ENCODE results near the gene SOX30.

The SOX30 gene

DNA sequence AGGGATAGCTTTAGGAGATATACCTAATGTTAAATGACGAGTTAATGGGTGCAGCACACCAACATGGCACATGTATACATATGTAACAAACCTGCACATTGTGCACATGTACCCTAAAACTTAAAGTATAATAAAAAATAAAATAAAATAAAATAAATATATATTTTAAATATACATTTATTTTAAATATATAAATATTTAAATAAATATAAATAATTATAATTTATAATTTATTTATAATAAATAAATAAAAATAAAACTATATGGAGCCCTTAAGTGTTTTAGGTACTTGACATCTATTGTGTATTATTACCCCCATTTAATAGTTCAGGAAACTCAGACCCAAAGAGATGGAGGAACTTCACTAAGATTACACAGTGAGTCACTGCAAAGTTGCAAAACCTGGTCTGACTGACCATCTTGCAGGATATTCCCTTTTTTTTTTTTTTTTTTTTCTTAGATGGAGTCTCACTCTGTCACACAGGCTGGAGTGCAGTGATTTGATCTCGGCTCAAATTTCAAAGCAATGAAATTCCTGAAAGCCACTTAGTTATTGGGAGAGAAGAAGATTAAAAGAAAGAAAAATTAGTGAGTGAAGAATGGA, 13.3 kb upstream of the SOX30 start:
- in situ Hi-C loops (cut with MboI; ENCODE audit: low sequenced_read_pairs) = no loop called here

DNA sequence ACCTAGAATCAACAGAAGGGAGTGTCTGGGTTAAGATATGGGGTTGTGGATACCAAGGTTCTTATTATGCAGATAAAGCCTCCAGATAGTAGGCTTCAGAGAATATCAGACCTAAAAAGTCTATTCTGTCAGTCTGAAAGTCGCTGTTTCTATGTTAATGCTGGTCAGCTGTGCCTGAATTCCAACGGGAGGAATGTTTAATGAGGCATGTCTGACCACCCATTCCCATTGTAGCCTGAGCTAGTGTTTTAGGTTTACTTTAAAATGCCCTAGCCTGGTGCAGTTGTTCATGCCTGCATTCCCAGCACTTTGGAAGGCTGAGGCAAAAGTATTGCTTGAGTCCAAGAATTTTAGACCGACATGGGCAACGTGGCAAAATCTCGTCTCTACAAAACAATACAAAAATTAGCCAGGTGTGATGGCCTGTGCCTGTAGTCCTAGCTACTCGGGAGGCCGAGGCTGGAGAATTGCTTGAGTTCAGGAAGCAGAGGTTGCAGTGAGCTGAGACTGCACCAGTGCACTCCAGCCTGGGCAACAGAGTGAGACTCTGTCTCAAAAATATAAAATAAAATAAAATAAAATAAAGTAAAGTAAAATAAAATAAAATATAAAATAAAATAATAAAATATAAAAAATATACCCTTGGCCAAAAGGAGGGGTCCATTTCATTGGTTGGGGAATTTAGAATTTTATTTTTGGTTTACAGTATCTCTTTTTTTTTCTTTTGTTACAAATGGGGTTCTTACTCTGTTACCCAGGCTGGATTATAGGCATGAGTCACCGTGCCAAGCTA, 7.8 kb upstream of the SOX30 start:
- in situ Hi-C loops (cut with MboI; ENCODE audit: low sequenced_read_pairs) = no loop called here

DNA sequence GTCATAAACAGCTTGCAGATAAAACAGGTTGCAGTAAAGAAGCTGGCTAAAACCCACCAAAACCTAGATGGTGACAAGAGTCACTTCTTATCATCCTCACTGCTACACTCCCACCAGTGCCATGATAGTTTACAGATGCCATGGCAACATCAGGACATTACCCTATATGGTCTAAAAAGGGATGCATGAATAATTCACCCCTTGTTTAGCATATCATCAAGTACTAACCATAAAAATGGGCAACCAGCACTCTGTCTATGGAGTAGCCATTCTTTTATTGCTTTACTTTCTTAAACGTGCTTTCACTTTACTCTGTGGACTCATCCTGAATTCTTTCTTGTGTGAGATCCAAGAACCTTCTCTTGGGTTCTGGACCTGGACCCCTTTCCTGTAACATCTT, 6.7 kb upstream of the SOX30 start:
- in situ Hi-C loops (cut with MboI; ENCODE audit: low sequenced_read_pairs) = no loop called here

DNA sequence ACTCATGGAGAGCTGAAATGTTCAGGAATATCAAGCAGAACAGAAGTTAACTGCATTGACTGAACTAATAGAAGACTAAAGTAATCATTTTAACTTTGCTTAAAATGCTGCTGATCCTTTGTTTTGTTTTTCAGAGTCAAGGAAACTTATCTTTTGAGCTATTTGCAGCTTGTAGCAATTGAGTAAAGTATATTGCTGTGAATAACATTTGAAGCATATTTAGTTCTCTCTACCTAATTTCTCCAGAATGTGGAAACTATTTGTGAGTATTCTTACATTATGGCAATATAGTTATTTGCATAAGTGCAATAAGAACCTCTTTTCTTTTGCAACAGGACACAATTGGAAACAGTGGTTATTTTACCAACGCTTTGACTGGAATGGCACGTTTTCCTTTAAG, 5.3 kb upstream of the SOX30 start:
- in situ Hi-C loops (cut with MboI; ENCODE audit: low sequenced_read_pairs) = no loop called here

DNA sequence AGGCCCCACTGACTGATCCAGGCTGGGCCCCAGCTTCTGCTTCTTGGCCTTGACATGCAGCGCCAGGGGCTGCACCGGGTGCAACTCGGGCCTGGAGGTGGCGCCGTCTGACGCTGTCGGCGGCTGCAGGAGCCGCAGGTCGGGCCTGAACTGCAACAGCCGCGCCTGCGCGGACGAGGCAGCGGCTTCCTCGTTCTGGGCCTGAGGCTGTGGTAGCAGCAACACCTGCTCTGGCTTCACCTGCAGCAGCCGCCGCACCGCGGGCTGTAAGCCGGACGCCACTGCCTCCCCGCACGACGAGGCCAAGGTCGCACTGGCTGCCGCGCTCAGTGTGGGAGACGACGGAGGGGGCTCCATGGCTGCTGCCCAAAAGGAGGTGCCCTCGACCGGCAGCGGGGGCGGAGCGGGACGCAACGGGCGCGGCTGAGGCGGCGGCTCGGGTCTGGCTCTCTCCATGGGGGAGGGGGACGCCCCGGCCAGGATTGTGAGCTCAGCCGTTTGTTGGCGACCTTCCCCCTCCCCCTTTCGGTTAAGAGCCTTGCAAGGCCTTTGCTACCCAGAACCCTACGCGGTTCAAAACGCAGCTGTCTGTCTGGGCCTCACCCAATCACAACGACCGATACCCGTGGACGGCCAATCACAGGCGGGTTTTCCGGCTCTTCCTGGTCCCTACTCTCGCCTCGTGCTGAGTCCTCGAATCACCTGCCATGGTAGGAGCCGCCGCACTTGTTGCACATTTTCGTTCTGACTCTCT, 438 bp downstream of the SOX30 start:
- in situ Hi-C loops (cut with MboI; ENCODE audit: low sequenced_read_pairs) = no loop called here

DNA sequence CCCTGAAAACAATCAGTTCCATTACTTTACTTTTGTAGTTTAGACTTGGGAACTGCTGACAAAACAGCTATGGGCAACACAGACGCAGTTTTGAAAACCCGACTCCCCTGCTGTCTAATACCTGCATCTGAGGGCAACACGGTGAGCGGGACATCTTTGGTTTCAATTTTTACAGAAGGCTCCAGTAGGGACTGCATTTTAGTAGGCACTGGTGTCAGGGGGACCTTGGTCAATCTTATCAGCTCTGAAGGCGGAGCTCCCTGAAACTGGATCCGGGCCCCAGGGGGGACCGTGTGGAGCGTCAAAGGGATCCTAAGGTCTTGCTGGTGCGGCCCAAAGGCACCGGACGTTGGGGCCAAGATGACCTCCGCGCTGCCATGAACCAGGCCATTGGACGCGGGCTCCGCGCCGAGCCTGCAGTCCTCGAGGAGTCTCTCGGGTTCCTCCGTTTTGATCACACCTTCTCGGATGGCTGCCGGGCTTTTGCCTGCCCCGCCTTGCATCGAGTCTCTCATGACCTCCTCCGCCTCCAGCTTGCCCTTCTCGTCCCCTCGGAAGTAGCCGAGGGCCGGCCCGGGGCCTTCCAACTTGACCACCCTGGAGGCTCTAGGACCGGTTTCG, 1.1 kb downstream of the SOX30 start:
- in situ Hi-C loops (cut with MboI; ENCODE audit: low sequenced_read_pairs) = no loop called here

DNA sequence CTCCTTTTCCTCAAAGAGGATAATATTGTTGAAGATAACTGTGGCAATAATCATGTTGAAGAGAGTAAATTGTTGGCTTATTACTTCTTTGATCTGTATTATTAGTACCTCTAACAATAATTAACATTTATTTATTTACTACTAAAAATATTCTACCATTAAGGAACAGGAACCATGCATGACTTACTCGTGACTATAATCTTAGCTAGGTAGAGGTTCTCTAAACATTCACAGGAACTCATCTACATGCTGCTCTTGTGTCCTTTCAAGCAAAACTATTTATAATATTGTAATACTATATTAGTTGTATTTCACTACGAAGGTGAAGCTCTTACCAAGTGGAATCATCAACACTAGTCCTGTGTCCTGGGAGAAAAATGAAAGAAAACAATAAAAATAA, 3.1 kb downstream of the SOX30 start:
- in situ Hi-C loops (cut with MboI; ENCODE audit: low sequenced_read_pairs) = no loop called here

DNA sequence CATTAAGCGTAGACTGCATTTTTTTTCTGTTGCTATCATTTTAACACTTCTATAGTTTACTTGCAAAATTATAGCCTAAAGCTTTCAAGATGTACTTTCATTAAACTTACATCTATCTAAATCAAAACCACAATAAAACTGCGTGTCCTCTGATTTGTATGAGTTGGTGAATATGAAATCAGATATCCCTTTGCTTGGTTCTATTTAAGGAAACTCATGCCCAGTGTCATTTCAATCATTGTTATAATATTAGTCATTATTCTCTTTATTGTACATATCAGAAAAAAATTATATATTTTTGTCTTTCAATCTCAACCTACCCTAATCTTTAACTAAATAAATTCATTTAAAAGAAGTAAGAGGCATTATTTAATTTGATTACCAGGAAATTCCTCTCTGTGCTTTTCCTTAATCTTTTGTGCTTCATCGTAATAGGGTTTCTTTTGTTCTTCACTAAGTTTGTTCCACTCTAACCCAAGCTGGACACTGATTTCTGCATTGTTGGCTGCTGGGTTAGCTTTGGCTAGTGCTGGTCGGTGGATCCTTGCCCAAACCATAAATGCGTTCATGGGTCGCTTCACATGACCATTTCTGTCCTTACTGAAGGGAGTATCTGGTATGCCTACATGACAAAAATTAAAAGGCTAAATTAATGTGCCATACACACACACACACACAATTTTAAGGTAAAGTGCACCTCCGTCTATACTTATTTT, 3.8 kb downstream of the SOX30 start:
- in situ Hi-C loops (cut with MboI; ENCODE audit: low sequenced_read_pairs) = no loop called here

DNA sequence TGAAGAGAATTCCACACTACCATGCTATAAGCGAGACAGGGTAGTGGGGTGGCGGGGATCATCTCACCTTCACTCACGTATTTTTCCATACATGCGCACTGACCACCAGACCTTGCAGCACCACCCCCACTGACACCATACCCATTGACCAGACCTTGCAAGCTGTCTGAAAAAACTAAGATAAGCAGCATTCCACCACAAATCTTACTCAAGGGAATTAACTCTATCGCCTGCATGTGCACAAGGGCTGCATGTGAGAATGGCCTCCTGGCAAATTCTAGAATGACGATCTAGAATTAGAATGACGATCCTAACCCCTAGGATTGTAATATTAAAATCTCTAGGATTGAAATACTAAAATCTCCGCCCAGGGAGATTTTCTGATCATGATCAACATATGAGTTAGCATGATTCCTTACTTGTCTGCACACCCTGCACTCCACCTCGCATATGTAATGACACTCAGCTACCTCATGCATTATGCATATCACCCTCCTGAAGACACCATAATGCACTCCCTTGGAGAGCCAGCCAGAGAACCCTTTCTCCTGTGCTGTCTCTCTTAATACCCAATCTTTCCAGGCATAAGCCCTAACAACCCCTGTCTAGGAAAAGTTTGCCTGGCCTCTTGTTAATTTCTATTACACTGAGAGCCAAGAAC, 11.7 kb downstream of the SOX30 start:
- in situ Hi-C loops (cut with MboI; ENCODE audit: low sequenced_read_pairs) = no loop called here

DNA sequence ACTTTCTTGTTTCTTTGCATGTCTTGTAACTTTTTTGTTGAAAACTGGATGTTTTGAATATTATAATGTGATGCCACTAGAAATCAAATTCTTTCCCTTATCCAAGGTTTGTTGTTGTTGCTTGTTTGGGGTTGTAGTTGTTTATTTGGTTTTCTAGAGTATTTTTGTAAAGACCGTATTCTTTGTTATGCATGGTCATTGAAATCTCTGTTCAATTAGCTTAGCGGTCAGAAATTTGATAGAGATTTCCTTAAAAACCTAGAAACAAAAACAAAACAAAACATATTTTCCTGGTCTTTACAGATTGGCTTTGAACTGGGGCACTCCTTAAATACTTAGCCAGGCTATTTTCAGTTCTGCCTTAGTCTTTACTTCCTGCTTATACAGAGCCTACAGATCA, 21.9 kb downstream of the SOX30 start:
- in situ Hi-C loops (cut with MboI; ENCODE audit: low sequenced_read_pairs) = no loop called here

DNA sequence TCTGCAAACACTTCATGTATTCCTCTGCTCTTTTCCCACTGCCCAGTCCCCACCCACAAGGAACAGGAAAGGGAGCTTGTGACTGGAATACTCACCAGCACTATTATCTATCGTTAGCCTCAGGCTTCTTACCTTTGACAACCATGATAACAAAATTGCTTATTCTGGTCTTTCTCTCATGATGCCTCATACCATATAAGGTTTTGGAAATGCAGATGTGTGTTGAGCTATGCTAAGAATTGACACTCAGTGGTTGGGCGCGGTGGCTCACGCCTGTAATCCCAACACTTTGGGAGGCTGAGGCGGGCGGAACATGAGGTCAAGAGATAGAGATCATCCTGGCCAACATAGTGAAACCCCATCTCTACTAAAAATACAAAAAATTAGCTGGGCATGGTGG, 25.4 kb downstream of the SOX30 start:
- in situ Hi-C loops (cut with MboI; ENCODE audit: low sequenced_read_pairs) = no loop called here

DNA sequence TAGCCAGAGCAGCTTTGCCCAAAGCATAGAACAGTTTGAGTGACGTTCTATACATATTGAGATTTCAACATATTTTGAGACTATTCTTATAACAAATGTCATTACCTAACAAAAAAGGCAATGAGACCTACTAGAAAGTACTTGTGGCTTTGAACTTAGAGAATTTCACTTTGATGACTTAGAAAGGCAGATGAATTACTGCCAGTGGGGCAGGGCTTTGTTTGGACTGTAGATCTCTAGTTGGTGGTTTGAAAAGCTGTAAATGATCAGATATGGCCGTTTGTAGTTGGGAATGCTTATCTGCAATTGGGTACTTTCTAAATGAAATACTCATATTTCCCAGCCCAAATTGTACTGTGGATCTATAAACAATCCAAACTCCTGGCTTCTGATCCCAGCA, 28.1 kb downstream of the SOX30 start:
- in situ Hi-C loops (cut with MboI; ENCODE audit: low sequenced_read_pairs) = no loop called here

DNA sequence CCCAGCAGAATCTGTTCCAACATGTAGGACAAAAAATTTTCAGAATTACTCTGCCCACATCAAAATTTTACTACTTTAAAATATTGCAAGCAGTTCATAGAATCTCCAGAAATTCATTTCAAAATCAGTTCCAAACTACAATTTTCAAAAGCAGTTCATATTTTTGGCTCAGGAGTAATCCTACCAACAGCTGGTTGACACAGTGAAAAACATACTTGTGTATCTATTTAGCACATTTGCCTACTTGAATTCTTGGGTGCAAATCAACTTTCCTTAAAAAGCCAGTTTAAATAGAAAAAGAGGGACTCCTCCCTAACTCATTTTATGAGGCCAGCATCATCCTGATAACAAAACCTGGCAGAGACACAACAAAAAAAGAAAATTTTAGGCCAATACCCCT, 31.5 kb downstream of the SOX30 start:
- in situ Hi-C loops (cut with MboI; ENCODE audit: low sequenced_read_pairs) = no loop called here

DNA sequence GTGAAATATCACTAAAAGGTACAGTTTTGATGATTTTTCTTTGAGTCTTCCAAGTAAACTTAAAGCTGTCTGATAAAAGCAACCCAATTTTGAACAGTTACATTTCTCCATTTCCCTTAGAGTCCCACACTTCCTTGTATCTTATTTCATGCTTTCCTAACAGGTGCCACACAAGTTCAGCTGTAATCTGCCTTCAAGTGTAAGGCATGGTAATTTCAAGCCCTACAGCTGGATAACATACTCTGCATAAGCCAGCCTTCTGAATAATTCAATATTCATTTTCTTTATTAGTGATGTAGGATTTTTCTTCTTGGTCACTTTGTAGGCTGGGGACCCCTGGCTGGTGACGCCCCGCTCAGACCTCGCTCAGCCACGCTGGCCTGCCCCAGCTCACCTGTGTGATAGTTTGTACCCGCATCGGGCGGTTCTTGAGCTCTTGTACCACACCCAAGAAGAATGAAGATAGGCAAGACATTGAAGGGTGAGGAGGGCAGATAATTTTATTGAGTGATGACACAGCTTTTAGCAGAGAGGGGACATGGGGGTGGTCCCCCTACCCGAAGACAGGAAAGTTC, 34.0 kb downstream of the SOX30 start:
- in situ Hi-C loops (cut with MboI; ENCODE audit: low sequenced_read_pairs) = no loop called here

DNA sequence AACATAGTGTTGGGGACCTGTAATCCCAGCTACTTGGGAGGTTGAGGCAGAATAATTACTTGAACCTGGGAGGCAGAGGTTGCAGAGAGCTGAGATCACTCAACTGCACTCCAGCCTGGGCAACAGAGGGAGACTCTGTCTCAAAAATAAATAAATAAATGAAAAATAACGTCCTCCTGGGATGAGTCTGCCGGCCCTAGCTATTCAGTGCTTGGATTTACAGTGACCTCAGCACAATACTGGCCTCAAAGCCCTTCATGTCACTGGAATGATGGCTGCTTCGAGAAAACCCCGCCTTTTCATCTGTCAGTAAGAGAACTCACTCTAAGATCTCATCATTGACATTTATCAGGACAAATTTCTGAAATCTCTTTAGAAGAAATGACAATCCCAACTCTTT, 35.5 kb downstream of the SOX30 start:
- in situ Hi-C loops (cut with MboI; ENCODE audit: low sequenced_read_pairs) = no loop called here

DNA sequence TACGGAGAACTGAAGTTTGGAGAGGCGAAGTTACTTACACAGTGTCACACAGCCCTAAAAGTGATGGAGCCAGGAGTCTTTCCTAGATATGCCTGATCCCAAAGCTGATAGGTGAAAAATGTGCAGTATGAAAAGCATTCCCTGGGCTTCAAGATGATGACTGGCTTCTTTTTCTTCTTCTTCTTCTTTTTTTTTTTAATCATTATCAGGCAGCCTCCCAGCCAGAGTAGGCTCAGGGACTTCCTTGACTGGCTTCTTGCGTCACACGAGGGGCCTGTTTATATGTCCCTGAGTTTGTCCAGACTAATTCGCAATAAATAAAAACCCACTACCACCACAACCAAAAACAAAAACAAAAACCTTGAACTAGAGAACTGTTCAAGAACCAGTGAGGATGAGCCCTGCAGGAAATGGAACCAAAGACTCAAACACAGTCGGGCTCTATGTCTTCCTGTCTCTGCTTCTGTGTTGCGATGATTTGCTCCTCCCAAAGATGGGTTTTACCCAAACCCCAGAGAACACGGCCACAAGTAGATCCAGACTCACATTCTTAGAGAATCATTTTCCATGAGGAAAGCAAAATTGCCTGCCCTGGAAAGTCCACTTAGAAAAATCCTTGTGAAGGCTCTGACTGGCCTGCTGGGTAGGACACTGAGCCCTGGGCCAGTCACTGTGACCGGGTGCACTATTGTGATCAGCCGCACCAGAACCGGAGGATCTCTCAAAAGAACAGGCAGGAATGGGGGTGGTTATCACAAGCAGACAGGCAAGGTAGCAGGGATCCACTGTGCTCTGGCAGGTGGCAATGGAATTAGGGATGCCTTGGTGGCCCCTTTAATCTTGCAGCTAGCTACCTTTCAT, 38.6 kb downstream of the SOX30 start:
- in situ Hi-C loops (cut with MboI; ENCODE audit: low sequenced_read_pairs) = no loop called here

DNA sequence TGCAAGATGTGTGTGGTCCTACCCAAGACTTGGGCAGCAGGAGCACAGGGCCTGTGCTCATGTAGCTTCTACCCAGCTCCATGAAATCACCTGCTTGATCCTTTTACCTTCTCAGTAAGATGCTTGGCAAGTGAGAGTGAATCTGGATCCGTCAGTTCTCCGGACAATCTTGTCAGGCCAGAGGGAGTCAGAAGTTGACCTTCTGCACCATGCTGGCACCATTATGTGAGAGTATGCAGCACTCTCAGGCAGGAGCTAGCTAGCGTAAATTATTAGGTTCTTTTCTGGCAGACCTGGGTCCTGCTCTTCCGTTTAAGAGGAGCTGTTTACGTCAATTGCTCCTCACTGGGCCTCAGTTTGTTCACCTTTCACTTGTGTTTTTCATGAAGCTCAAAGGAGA, 39.7 kb downstream of the SOX30 start:
- in situ Hi-C loops (cut with MboI; ENCODE audit: low sequenced_read_pairs) = no loop called here

DNA sequence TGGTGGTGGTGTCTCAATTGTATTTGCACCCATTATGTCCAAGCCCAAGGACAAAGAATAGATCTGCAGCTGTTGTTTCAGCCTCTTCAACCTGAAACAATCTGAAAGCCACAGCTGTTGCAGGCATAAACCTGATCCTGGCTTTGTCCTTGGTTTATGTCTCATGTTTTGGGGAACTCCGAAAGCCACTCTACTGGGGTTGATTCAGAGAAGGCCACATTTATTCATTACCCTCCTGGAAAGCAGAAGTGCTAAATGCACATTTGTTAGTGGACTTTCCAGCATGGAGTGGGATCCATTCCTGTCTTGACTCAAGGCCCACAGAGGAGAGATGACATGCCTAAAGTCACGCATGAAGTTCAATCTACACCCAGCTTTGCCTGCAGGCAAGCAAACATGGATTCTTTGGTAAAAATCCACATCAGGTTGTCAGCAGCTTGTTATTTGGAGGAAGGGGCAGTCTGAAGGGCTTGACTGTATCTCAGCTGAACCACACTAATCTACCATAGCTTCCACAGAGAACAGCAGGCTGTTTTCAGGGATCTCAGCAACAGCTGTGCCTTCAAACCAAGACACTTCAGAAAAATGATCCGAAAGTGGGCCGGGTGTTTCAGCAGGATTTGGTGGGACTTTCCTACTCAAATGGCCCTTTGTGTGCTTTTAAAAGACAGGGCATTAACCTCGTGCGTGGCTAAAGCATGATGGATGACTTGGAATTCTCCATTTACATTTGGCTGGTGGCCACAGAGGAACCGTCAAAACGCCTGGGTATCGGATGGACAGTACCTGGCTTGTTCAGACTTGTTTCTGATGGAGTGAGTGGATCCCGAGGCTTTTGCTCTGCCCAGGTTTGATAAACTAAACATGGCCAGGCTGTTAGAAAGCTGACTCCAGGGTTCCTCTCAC, 40.4 kb downstream of the SOX30 start:
- in situ Hi-C loops (cut with MboI; ENCODE audit: low sequenced_read_pairs) = no loop called here
